ENCODE measurements around the gene SCLT1.

- TF ChIP-seq CTCF (IDR thresholded peaks at IDR 0.05) (no peak), POLR2A (IDR thresholded peaks at IDR 0.05) (no peak)
These were observed 255.7 kb downstream of the SCLT1 start for GRCh38 chr4:128837679-128838078.
